ENCODE measurements around the gene PTGS1. TPM values are rescaled to one million over a fixed set of nuclear protein-coding genes. Genes with fewer than 3 reads are reported as not detected.
A peak's percentile ranks its signal among the peaks of the same experiment; 100 is the strongest.

PTGS1 gene
- total RNA-seq, 4 donors from 2014 or later = 15.8 to 154 (median 46.4) TPM

GRCh38 chr9:122392284-122392683, 21.5 kb downstream of the PTGS1 start:
- Histone ChIP-seq H3K9me3 (no peaks in the 10 kb centered on the region), H3K4me1 (peaks cover 0 to 25% (median 14%) of the 10 kb centered on the region in 3 donors), H3K36me3 (peaks cover 0 to 46% of the 10 kb centered on the region in 2 donors), H3K27ac (peak overlapping the region in 3 of 4 donors; percentile 83 to 94 (median 89)), H3K27me3 (no peaks in the 10 kb centered on the region), H3K4me3 (no peak overlapping the region)
- TF ChIP-seq EP300 (IDR thresholded peaks at IDR 0.05) (no peak), POLR2A (IDR thresholded peaks at IDR 0.05) (no peak), POLR2AphosphoS5 (IDR thresholded peaks at IDR 0.05) (no peak)
- TF ChIP-seq, protein P1, sequence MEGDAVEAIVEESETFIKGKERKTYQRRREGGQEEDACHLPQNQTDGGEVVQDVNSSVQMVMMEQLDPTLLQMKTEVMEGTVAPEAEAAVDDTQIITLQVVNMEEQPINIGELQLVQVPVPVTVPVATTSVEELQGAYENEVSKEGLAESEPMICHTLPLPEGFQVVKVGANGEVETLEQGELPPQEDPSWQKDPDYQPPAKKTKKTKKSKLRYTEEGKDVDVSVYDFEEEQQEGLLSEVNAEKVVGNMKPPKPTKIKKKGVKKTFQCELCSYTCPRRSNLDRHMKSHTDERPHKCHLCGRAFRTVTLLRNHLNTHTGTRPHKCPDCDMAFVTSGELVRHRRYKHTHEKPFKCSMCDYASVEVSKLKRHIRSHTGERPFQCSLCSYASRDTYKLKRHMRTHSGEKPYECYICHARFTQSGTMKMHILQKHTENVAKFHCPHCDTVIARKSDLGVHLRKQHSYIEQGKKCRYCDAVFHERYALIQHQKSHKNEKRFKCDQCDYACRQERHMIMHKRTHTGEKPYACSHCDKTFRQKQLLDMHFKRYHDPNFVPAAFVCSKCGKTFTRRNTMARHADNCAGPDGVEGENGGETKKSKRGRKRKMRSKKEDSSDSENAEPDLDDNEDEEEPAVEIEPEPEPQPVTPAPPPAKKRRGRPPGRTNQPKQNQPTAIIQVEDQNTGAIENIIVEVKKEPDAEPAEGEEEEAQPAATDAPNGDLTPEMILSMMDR (IDR thresholded peaks at IDR 0.05) = no peak
- 96% methylated on average over 8 of the region's 9 CpGs; no CpG with 5 or more reads in 1 of the 2 donors for WGBS, 2 donors (ENCODE audit: low coverage in 1 of 2)
- ATAC-seq = no peak

- H3K27me3 ChIP-seq = no peaks in the 10 kb centered on the region
- peaks cover 0 to 42% of the 10 kb centered on the region in 2 donors for H3K36me3 ChIP-seq
- peaks cover 0 to 25% (median 14%) of the 10 kb centered on the region in 3 donors for H3K4me1 ChIP-seq
- TF ChIP-seq POLR2AphosphoS5 (IDR thresholded peaks at IDR 0.05) = no peak
- no peak for TF ChIP-seq POLR2A (IDR thresholded peaks at IDR 0.05)
- no peak for TF ChIP-seq EP300 (IDR thresholded peaks at IDR 0.05)
- TF ChIP-seq, protein P1 (IDR thresholded peaks at IDR 0.05) = no peak
- WGBS, 2 donors (ENCODE audit: low coverage in 1 of 2) = 50% methylated on average over 2 of the region's 2 CpGs; no CpG with 5 or more reads in 1 of the 2 donors
- peak overlapping the region in 3 of 4 donors; percentile 83 to 94 (median 89) for H3K27ac ChIP-seq
- ATAC-seq = no peak
- no peaks in the 10 kb centered on the region for H3K9me3 ChIP-seq
- no peak overlapping the region for H3K4me3 ChIP-seq
Measured at GRCh38 chr9:122392714-122393113, 21.9 kb downstream of the PTGS1 start.

DNA sequence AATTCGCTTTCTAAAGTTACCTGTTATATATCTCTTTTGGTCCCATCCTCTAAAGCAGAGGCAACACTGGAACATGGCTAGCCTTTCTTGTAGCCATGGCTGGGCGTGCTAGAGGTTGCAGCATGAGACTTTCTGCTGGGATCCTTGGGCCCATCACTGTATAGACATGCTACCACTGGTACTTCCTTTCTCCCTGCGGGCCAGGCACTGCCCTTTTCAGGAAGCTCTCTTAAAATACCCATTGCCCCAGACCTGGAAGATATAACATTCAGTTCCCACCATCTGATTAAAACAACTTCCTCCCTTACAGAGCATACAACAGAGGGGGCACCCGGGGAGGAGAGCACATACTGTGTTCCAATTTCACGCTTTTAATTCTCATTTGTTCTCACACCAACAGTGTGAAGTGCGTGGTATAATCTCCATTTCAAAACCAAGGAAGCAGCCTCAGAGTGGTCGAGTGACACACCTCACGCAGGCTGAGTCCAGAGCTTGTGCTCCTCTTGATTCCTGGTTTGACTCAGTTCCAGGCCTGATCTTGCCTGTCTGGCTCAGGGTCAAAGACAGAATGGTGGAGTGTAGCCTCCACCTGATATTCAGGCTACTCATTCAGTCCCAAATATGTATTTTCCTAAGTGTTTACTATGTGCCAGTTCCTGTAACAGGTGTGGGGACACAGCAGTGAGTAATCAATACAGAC, 22.6 kb downstream of the PTGS1 start:
- Histone ChIP-seq H3K36me3 (peaks cover 0 to 34% of the 10 kb centered on the region in 2 donors), H3K4me1 (peaks cover 0 to 25% (median 14%) of the 10 kb centered on the region in 3 donors), H3K9me3 (no peaks in the 10 kb centered on the region), H3K27ac (peak overlapping the region; percentile 83 to 94 (median 88)), H3K27me3 (no peaks in the 10 kb centered on the region), H3K4me3 (no peak overlapping the region)
- 72 to 82% methylated on average over 6 of the region's 8 CpGs for WGBS, 2 donors (ENCODE audit: low coverage in 1 of 2)
- ATAC-seq = no peak
- TF ChIP-seq POLR2A (IDR thresholded peaks at IDR 0.05) (no peak), EP300 (IDR thresholded peaks at IDR 0.05) (no peak), POLR2AphosphoS5 (IDR thresholded peaks at IDR 0.05) (no peak)
- TF ChIP-seq, protein P1 (IDR thresholded peaks at IDR 0.05) = no peak

DNA sequence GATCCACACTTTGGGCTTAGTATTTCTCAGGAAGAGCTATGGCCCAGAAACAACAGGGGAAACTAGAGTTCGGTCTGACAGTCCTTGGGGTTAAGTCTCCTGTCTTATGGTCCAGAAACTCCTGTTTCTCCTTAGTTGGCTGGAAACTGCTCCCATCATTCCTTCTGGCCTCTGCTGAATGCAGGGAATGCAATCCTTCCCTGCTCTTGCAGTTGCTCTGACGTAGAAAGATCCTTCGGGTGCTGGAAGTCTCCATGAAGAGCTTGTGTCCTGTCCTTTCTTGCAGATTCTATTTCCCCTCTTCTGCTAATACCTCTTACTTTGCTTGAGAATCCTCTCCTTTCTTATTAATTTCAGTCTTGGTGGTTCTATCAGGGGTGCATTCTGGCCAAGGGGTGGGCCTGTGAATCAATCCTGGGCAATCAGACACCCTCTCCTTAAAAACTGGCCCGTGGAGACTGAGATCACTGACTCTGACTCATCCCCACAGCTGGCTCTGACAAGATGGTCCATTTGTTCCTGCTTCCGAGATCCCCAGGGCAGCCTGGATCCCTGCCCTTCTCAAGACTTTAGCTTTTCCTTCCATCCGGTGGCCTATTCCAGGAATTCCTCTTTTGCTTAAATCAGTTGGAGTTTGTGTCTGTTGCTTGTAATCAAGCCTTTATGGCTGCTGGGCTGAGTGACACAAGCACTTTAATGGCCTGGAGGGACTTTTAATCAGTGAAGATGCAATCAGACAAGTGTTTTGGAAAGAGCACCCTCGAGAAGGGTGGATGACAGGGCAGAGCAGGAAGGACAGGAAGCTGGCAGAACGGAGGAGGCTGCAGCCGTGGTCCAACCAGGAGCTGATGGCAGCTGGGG, 23.7 kb downstream of the PTGS1 start:
- TF ChIP-seq EP300 (IDR thresholded peaks at IDR 0.05) = no peak
- TF ChIP-seq, protein P1 (IDR thresholded peaks at IDR 0.05) = no peak
- TF ChIP-seq POLR2A (IDR thresholded peaks at IDR 0.05) = no peak
- TF ChIP-seq POLR2AphosphoS5 (IDR thresholded peaks at IDR 0.05) = peak; percentile 58
- no peaks in the 10 kb centered on the region for H3K9me3 ChIP-seq
- peak; percentile 92 for ATAC-seq
- no peak overlapping the region for H3K4me3 ChIP-seq
- peaks cover 0 to 25% (median 14%) of the 10 kb centered on the region in 3 donors for H3K4me1 ChIP-seq
- no peaks in the 10 kb centered on the region for H3K27me3 ChIP-seq
- H3K36me3 ChIP-seq = peaks cover 0 to 30% of the 10 kb centered on the region in 2 donors
- H3K27ac ChIP-seq = peak overlapping the region; percentile 83 to 94 (median 88)
- WGBS, 2 donors (ENCODE audit: low coverage in 1 of 2) = 11 to 20% methylated on average over 3 to 9 of the region's 9 CpGs

All from gastroesophageal sphincter (tissue), 4 donors.